HepG2 (cell line): ENCODE measurements around the gene PLAA. TPM values are rescaled to one million over a fixed set of nuclear protein-coding genes. Genes with fewer than 3 reads are reported as not detected.

Source experiments
- ATF7-NPFF ChIP-seq: sonication (generic); formaldehyde crosslinking; IDR thresholded peaks from 2 replicates; pipeline ENCODE4 v1.8.1; 2023; ENCODE audit warnings: mild to moderate bottlenecking, low read depth, missing genetic modification reagents, moderate library complexity
- BCL6 ChIP-seq: IDR thresholded peaks from 2 replicates; pipeline ENCODE4 v1.6.1; 2016; ENCODE audit warnings: missing genetic modification reagents, missing compliant biosample characterization
- BORCS8-MEF2B ChIP-seq: sonication (generic); formaldehyde crosslinking; IDR thresholded peaks from 2 replicates; pipeline ENCODE4 v1.8.0; 2022; ENCODE audit warnings: mild to moderate bottlenecking, missing genetic modification reagents
- CHD4 ChIP-seq: fragments of 200-600 bp; sonication (generic); IDR thresholded peaks from 2 replicates; pipeline ENCODE4 v1.7.0; 2017; ENCODE audit warnings: mild to moderate bottlenecking, low read length, borderline replicate concordance
- GATAD1 ChIP-seq: IDR thresholded peaks from 2 replicates; pipeline ENCODE4 v1.6.1; 2016; ENCODE audit warnings: missing genetic modification reagents, missing compliant biosample characterization
- HOXA3 ChIP-seq: sonication (generic); formaldehyde crosslinking; IDR thresholded peaks from 2 replicates; pipeline ENCODE4 v1.5.0; 2020; ENCODE audit warnings: missing genetic modification reagents
- LRRFIP1 ChIP-seq: sonication (generic); formaldehyde crosslinking; conservative IDR thresholded peaks from 2 replicates; pipeline ENCODE4 v1.4.0; 2020; ENCODE audit warnings: missing genetic modification reagents
- MYC ChIP-seq: sonication (generic); formaldehyde crosslinking; IDR thresholded peaks from 2 replicates; pipeline ENCODE4 v1.9.0; 2021; ENCODE audit warnings: missing genetic modification reagents, borderline replicate concordance
- NCOA5 ChIP-seq: sonication (generic); formaldehyde crosslinking; IDR thresholded peaks from 2 replicates; pipeline ENCODE4 v1.4.0; 2020; ENCODE audit warnings: missing genetic modification reagents
- PHF5A ChIP-seq: IDR thresholded peaks from one replicate; pipeline ENCODE4 v1.6.1; 2018; ENCODE audit warnings: low read depth, missing genetic modification reagents; ENCODE audit not compliant: unreplicated experiment
- TARDBP ChIP-seq: sonication (generic); formaldehyde crosslinking; IDR thresholded peaks from 2 replicates; pipeline ENCODE4 v1.8.0; 2022; ENCODE audit warnings: mild to moderate bottlenecking, missing genetic modification reagents
- TMF1 ChIP-seq: sonication (generic); formaldehyde crosslinking; IDR thresholded peaks from 2 replicates; pipeline ENCODE4 v1.8.1; 2022; ENCODE audit warnings: low read depth, missing genetic modification reagents
- XBP1 ChIP-seq: sonication (generic); formaldehyde crosslinking; IDR thresholded peaks from 2 replicates; pipeline ENCODE4 v1.5.0; 2020; ENCODE audit warnings: missing genetic modification reagents
- ZFP37 ChIP-seq: sonication (generic); formaldehyde crosslinking; IDR thresholded peaks from 2 replicates; pipeline ENCODE4 v1.4.0; 2020; ENCODE audit warnings: missing genetic modification reagents, borderline replicate concordance
- ZFP62 ChIP-seq: sonication (generic); formaldehyde crosslinking; IDR thresholded peaks from 2 replicates; pipeline ENCODE4 v1.4.0; 2020; ENCODE audit warnings: missing genetic modification reagents
- ZMAT3 ChIP-seq: sonication (generic); formaldehyde crosslinking; conservative IDR thresholded peaks from 2 replicates; pipeline ENCODE4 v1.7.0; 2021; ENCODE audit warnings: missing genetic modification reagents
- ZNF563 ChIP-seq: sonication (generic); formaldehyde crosslinking; IDR thresholded peaks from 2 replicates; pipeline ENCODE4 v1.8.0; 2022; ENCODE audit warnings: mild to moderate bottlenecking, moderate library complexity, missing genetic modification reagents
- ZNF691 ChIP-seq: sonication (generic); formaldehyde crosslinking; IDR thresholded peaks from 2 replicates; pipeline ENCODE4 v1.4.0; 2020; ENCODE audit warnings: missing genetic modification reagents, low read depth, mild to moderate bottlenecking, borderline replicate concordance
- ZNF713 ChIP-seq: sonication (generic); formaldehyde crosslinking; IDR thresholded peaks from 2 replicates; pipeline ENCODE4 v1.4.0; 2020; ENCODE audit warnings: mild to moderate bottlenecking, missing genetic modification reagents
- ZNF780A ChIP-seq: sonication (generic); formaldehyde crosslinking; IDR thresholded peaks from 2 replicates; pipeline ENCODE4 v1.8.0; 2022; ENCODE audit warnings: mild to moderate bottlenecking, missing genetic modification reagents, moderate library complexity
- ZNF878 ChIP-seq: sonication (generic); formaldehyde crosslinking; IDR thresholded peaks from 2 replicates; pipeline ENCODE4 v1.8.1; 2023; ENCODE audit warnings: mild to moderate bottlenecking, missing genetic modification reagents, moderate library complexity
- polyA plus RNA-seq, 8 experiments: library from polyadenylated mRNA; depleted of rRNA in 3 of 8; stranded (reverse) in 7 of 8; unstranded in 1 of 8; fragments of >200 nt; fragmentation: Illumina TruSeq in 4 of 8; extraction: Trizol in 4 of 8; gene quantifications; 2 replicates each; pipeline versions ENCODE4 v1.2.1 to v1.2.3, GENCODE V29; 2011 to 2016; ENCODE audit warnings: low read depth in 4 of 8, missing spikeins in 1 of 8, mixed read lengths in 1 of 8; ENCODE audit not compliant: insufficient read depth in 1 of 8
- total RNA-seq, 5 experiments: library from RNA; depleted of rRNA; stranded (reverse); fragments of >200 nt; fragmentation: Illumina TruSeq; extraction: Trizol; gene quantifications; 2 replicates each; pipeline ENCODE4 v1.2.3, GENCODE V29; 2016; ENCODE audit warnings: low read depth in 1 of 5
- TF ChIP-seq, protein P1 (sequence below): IDR thresholded peaks from 2 replicates; pipeline ENCODE4 v1.6.1; 2016; ENCODE audit warnings: low read depth, control low read depth

PLAA gene
- total and polyA plus RNA-seq, 2 of the 13 experiments (the other 11 are each of a cell fraction or from before 2014, with no cell fraction given): 5.8 to 22.9 TPM

- TF ChIP-seq ATF7-NPFF (CRISPR knock-in tag): no peak
- TF ChIP-seq TARDBP: peak; percentile 91
- peak; percentile 69; the same call in 1 of the 2 replicates for TF ChIP-seq TMF1 (CRISPR knock-in tag)
- TF ChIP-seq, protein P1, sequence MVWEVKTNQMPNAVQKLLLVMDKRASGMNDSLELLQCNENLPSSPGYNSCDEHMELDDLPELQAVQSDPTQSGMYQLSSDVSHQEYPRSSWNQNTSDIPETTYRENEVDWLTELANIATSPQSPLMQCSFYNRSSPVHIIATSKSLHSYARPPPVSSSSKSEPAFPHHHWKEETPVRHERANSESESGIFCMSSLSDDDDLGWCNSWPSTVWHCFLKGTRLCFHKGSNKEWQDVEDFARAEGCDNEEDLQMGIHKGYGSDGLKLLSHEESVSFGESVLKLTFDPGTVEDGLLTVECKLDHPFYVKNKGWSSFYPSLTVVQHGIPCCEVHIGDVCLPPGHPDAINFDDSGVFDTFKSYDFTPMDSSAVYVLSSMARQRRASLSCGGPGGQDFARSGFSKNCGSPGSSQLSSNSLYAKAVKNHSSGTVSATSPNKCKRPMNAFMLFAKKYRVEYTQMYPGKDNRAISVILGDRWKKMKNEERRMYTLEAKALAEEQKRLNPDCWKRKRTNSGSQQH (CRISPR knock-in tag): peak; percentile 80
- peak; percentile 82; the same call in 1 of the 2 replicates for TF ChIP-seq ZNF780A
- TF ChIP-seq BCL6: 0 out of 2 replicates have a peak, but pooled peaks have one; percentile 12
- TF ChIP-seq ZNF563 (CRISPR knock-in tag): peak; percentile 66; the same call in 1 of the 2 replicates
- TF ChIP-seq HOXA3 (CRISPR knock-in tag): peak; percentile 97
- TF ChIP-seq BORCS8-MEF2B (CRISPR knock-in tag): peak; percentile 82
- TF ChIP-seq CHD4: no peak
- TF ChIP-seq ZNF878 (CRISPR knock-in tag): peak; percentile 70; the same call in 1 of the 2 replicates
- TF ChIP-seq XBP1 (CRISPR knock-in tag): peak; percentile 70; the same call in 1 of the 2 replicates
- no peak for TF ChIP-seq ZFP37
- no peak for TF ChIP-seq ZNF691 (CRISPR knock-in tag)
- peak; percentile 99 for TF ChIP-seq GATAD1
- TF ChIP-seq ZNF713 (CRISPR knock-in tag): no peak; the same call in 1 of the 2 replicates
- no peak for TF ChIP-seq LRRFIP1 (CRISPR knock-in tag)
- peak; percentile 96 for TF ChIP-seq MYC (CRISPR knock-in tag)
- TF ChIP-seq ZMAT3 (CRISPR knock-in tag): peak; percentile 88
- no peak for TF ChIP-seq ZFP62 (CRISPR knock-in tag)
- TF ChIP-seq NCOA5: no peak
- peak; percentile 73 for TF ChIP-seq PHF5A (CRISPR knock-in tag)
Measured at GRCh38 chr9:26892251-26893029, 54.6 kb downstream of the PLAA start, which contains the start of gene CAAP1 (continued).
